Astrocyte of the spinal cord (primary cell): ENCODE measurements around the gene ALDH1B1.

Experiments used
- DNase-seq: peaks from one replicate; pipeline ENCODE4 v3.0.0; 2011; ENCODE audit warnings: low read depth, low spot score
- H3K4me3 ChIP-seq: 2 replicates; pipeline ENCODE4 v1.5.1; 2011; ENCODE audit warnings: low read depth, mild to moderate bottlenecking, low read length, moderate library complexity
- CTCF ChIP-seq: IDR thresholded peaks from 2 replicates; pipeline ENCODE4 v1.5.1; 2012; ENCODE audit warnings: low read depth, mild to moderate bottlenecking, low read length, inconsistent platforms
- in situ Hi-C: cut with HindIII; loops from 2 replicates; pipeline ENCODE4 v1.10.0; 2017; ENCODE audit warnings: low sequenced_read_pairs

Gene ALDH1B1

GRCh38 chr9:38356851-38357250 lies 35.7 kb upstream of the ALDH1B1 start:
- no peak for DNase-seq
- no peak overlapping the region for H3K4me3 ChIP-seq
- no peak for TF ChIP-seq CTCF
- in situ Hi-C loops, result no loop called here

- TF ChIP-seq CTCF, result no peak
- in situ Hi-C loops, result no loop called here
- no peak for DNase-seq
- H3K4me3 ChIP-seq, result no peak overlapping the region
Measured at GRCh38 chr9:38357350-38358114, 35.0 kb upstream of the ALDH1B1 start.

GRCh38 chr9:38358390-38359296 lies 33.9 kb upstream of the ALDH1B1 start:
- H3K4me3 ChIP-seq, result no peak overlapping the region
- in situ Hi-C loops, result no loop called here
- no peak for TF ChIP-seq CTCF
- DNase-seq, result peak; percentile 27

GRCh38 chr9:38359297-38359653 lies 33.2 kb upstream of the ALDH1B1 start:
- H3K4me3 ChIP-seq, result no peak overlapping the region
- no peak for DNase-seq
- no peak for TF ChIP-seq CTCF
- in situ Hi-C loops, result no loop called here

- H3K4me3 ChIP-seq, result no peak overlapping the region
- no peak for TF ChIP-seq CTCF
- in situ Hi-C loops, result no loop called here
- DNase-seq, result peak; percentile 15
Measured at GRCh38 chr9:38359689-38360385, 32.7 kb upstream of the ALDH1B1 start.

- DNase-seq, result no peak
- no peak overlapping the region for H3K4me3 ChIP-seq
- in situ Hi-C loops, result no loop called here
- no peak for TF ChIP-seq CTCF
Measured at GRCh38 chr9:38360839-38361472, 31.5 kb upstream of the ALDH1B1 start.
